Cardiac fibroblast (primary cell): ENCODE data around the gene U2AF1L4.

Source experiments
- DNase-seq, 2 donors: peaks; one replicate each; pipeline versions ENCODE4 v3.0.0 to v3.0.0-alpha.2; 2010; ENCODE audit warnings: low read depth in 2 of 2
- H3K4me3 ChIP-seq, 2 donors: replicated peaks in 1 of 2; 1 replicate in 1 of 2; 2 replicates in 1 of 2; pipeline ENCODE4 v1.5.1; 2011; ENCODE audit warnings: low read depth in 2 of 2, low read length in 2 of 2, mild to moderate bottlenecking in 2 of 2, moderate library complexity in 1 of 2
- CTCF ChIP-seq: IDR thresholded peaks from one replicate; pipeline ENCODE4 v1.5.1; 2011; ENCODE audit warnings: low read depth, mild to moderate bottlenecking, low read length, inconsistent platforms

Gene U2AF1L4

GRCh38 chr19:35693835-35694599 lies 51.2 kb downstream of the U2AF1L4 start:
- no peak overlapping the region for H3K4me3 ChIP-seq
- TF ChIP-seq CTCF = peak; percentile 99
- peak; percentile 87 to 90 for DNase-seq

GRCh38 chr19:35693422-35693821 lies 51.8 kb downstream of the U2AF1L4 start:
- H3K4me3 ChIP-seq = no peak overlapping the region
- no peak for DNase-seq
- TF ChIP-seq CTCF = no peak
